ENCODE measurements around the gene ZKSCAN3.

ZKSCAN3 gene

DNA sequence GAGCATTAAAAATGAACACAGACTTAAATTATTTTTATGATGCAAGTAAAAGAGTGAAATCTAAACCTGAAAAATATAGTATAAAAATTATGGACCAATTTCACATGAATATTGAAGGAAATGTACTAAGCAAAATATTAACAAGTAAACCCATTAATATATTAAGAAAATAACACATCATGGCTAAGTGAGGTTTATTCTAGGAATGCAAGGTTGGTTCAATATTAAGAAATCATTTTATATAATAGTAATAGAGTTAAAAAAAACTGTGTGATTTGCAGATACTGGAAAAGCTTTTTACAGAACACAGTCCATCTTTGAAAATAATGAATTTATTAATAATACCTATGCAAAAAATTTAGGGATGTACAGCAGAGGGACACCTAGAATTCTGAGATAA is 28.9 kb downstream of the ZKSCAN3 start:
- no peak for TF ChIP-seq CTCF (IDR thresholded peaks at IDR 0.05; ENCODE audit: insufficient read depth, low read depth, low read length, missing control alignments)
- H3K4me3 ChIP-seq (ENCODE audit: low read length): no peak overlapping the region
- DNase-seq (ENCODE audit: low read depth): no peak

- no peak for DNase-seq (ENCODE audit: low read depth)
- H3K4me3 ChIP-seq (ENCODE audit: low read length): no peak overlapping the region
- no peak for TF ChIP-seq CTCF (IDR thresholded peaks at IDR 0.05; ENCODE audit: insufficient read depth, low read depth, low read length, missing control alignments)
Measured at GRCh38 chr6:28380381-28380780, 30.6 kb downstream of the ZKSCAN3 start.

DNA sequence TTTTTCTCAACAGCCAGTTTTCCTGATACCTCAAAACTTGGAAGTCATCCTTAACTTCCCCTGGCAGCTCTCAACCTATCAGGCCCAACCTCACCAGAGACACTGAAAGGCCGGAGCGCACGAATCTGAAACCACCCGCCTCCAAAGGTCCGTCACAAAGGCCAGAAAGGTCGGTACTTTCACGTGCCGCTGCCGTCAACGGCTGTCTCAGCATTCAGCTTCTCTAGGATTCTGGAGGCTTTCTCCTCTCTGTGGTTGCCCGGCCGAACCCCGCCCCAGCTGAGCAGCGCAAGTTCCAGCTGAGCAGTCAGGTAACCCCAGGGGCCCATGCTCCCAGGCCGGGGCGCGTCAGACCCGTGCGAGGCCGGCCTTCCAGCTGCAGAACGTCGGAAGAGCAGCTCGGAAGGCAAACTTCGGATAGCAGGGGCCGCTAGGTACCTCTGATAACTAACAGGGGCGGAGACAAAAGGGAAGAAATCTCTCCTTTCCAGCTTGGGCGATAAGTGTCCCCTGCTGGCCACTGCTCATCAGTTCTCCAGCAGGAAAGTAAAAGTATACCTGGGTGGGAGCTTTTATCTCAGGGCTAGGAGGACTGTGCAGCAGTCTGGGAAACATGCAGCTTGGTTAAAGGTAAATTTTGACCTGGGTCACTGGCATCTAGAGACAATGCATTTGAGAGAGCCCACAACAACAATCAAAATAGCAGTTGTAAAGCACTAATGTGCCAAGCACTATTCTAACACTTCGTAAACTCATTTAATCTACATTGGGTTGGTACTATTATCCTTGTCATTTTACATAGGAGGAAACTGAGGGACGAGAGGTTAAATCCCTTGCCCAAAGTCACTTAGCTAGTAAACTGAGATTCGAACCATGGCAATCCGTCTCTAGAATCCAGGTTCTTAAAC is 33.7 kb downstream of the ZKSCAN3 start:
- peak; percentile 83 for DNase-seq (ENCODE audit: low read depth)
- peak; percentile 61 for TF ChIP-seq CTCF (IDR thresholded peaks at IDR 0.05; ENCODE audit: insufficient read depth, low read depth, low read length, missing control alignments)
- peak overlapping the region; percentile 51 for H3K4me3 ChIP-seq (ENCODE audit: low read length)

DNA sequence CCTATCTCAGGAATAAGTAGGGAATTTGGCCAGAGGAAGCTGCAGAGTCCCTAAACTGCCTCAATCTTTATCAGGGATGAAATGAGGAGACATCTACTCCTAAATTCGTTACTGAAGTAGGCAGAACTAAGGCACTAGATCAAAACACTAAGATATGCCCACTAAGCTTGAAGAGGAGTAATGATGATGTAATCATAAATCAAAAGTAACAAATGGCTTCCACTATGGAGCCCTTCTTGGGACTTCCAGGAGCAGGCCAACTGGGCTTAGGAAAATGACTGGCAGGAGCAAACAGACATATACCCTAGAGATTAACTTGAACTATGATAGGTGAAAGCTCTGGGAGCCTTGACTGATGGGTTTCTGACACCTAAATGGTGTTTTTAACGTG is 34.4 kb downstream of the ZKSCAN3 start:
- H3K4me3 ChIP-seq (ENCODE audit: low read length): no peak overlapping the region
- no peak for TF ChIP-seq CTCF (IDR thresholded peaks at IDR 0.05; ENCODE audit: insufficient read depth, low read depth, low read length, missing control alignments)
- no peak for DNase-seq (ENCODE audit: low read depth)

GRCh38 chr6:28390688-28391087 is 40.9 kb downstream of the ZKSCAN3 start:
- no peak overlapping the region for H3K4me3 ChIP-seq (ENCODE audit: low read length)
- no peak for DNase-seq (ENCODE audit: low read depth)
- TF ChIP-seq CTCF (IDR thresholded peaks at IDR 0.05; ENCODE audit: insufficient read depth, low read depth, low read length, missing control alignments): no peak

- peak; percentile 14 for DNase-seq (ENCODE audit: low read depth)
- TF ChIP-seq CTCF (IDR thresholded peaks at IDR 0.05; ENCODE audit: insufficient read depth, low read depth, low read length, missing control alignments): no peak
- H3K4me3 ChIP-seq (ENCODE audit: low read length): no peak overlapping the region
Measured at GRCh38 chr6:28393912-28394662, 44.3 kb downstream of the ZKSCAN3 start.

All from epithelial cell of esophagus (primary cell).